ENCODE measurements around the gene CHRNA7. TPM values are rescaled to one million over a fixed set of nuclear protein-coding genes. Genes with fewer than 3 reads are reported as not detected.

The CHRNA7 gene
- total and polyA plus RNA-seq, 2 of the 8 experiments (the other 6 are each of a cell fraction or from before 2014, with no cell fraction given) = 7.5 to 11.0 TPM

DNA sequence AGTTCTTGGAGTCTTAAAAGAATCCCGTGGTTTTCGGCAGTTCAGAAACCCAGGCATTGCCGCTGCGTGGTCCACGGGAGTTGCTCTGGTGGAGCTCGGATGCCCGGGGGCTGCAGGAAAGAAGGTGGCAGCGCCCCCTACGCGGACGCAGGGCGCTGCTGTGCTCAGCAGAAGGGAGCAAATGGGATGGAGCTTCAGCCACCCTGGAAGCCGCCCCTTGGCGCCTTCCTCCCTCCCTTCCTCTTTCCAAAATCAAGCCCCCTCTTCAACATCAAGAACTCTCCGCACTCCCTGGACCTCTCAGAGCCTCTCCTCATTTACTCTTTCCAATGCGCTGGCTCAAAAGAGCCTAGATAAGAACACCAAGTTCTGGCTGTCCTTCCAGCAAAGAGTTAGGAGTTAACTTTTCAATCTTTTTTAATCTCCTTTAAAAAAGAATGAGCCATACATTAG lies 880 bp upstream of the CHRNA7 start:
- no peak overlapping the region for H3K56ac ChIP-seq (replicated peaks; ENCODE audit: insufficient read length, low read depth, low read length)
- H2BK5ac ChIP-seq (ENCODE audit: low read depth, low read length) = no peak overlapping the region
- 3% methylated on average over 16 of the region's 16 CpGs; no CpG with 5 or more reads in 1 of the 2 experiments for WGBS, 2 experiments (ENCODE audit: extremely low coverage in 1 of 2, insufficient coverage in 1 of 2, insufficient read length in 1 of 2, insufficient replicate concordance in 2 of 2, low coverage in 1 of 2, low lambda C conversion rate in 2 of 2, missing lambda C conversion rate in 1 of 2)
- no peaks in the 10 kb centered on the region for H3K36me3 ChIP-seq (ENCODE audit: control insufficient read depth in 2 of 4, insufficient read depth in 4 of 4, low read length in 3 of 4)
- no peak overlapping the region for H3K27ac ChIP-seq (ENCODE audit: low read depth, low read length)
- no peaks in the 10 kb centered on the region for H3K79me2 ChIP-seq (ENCODE audit: control insufficient read depth in 1 of 2, insufficient read depth in 2 of 2, low read length in 2 of 2)
- CTCF ChIA-PET (ENCODE audit: partially characterized antibody) = interaction anchor here (0.6 to 2.5 kb wide), 34 partner anchors 8 to 255 kb away, joined by 3 to 52 read pairs (median 4); no protein-coding TSS in a partner anchor
- H2AK5ac ChIP-seq (ENCODE audit: low read depth, low read length) = no peak overlapping the region
- H2BK20ac ChIP-seq (ENCODE audit: low read length) = no peak overlapping the region
- H3K23me2 ChIP-seq (ENCODE audit: low read depth, low read length) = peaks cover 18% of the 10 kb centered on the region
- peaks cover 0 to 2% of the 10 kb centered on the region in 2 experiments for H4K20me1 ChIP-seq (replicated peaks in 1 of 2; ENCODE audit: control insufficient read depth in 1 of 2, insufficient read depth in 2 of 2, low read length in 2 of 2)
- H4K91ac ChIP-seq (replicated peaks; ENCODE audit: insufficient read length, low read length) = no peak overlapping the region
- TF ChIP-seq POU5F1 (IDR thresholded peaks at IDR 0.05; ENCODE audit: low read depth, low read length) = no peak
- TF ChIP-seq BACH1 (IDR thresholded peaks at IDR 0.05; ENCODE audit: low read length) = 0 out of 2 replicates have a peak, but pooled peaks have one; percentile 24
- TF ChIP-seq KDM5A (IDR thresholded peaks at IDR 0.05; ENCODE audit: low read length) = no peak
- peak; percentile 30 to 49; a peak in 3 of 4 replicates for TF ChIP-seq RAD21 (IDR thresholded peaks at IDR 0.05 in 1 of 2, conservative IDR thresholded peaks at IDR 0.05 in 1 of 2; ENCODE audit: low read depth in 2 of 2, low read length in 2 of 2)
- TF ChIP-seq SAP30 (IDR thresholded peaks at IDR 0.05; ENCODE audit: insufficient read depth, insufficient replicate concordance, low read length) = no peak
- TF ChIP-seq KDM4A (IDR thresholded peaks at IDR 0.05; ENCODE audit: low read depth, low read length, severe bottlenecking) = peak; percentile 69
- TF ChIP-seq, protein P1, sequence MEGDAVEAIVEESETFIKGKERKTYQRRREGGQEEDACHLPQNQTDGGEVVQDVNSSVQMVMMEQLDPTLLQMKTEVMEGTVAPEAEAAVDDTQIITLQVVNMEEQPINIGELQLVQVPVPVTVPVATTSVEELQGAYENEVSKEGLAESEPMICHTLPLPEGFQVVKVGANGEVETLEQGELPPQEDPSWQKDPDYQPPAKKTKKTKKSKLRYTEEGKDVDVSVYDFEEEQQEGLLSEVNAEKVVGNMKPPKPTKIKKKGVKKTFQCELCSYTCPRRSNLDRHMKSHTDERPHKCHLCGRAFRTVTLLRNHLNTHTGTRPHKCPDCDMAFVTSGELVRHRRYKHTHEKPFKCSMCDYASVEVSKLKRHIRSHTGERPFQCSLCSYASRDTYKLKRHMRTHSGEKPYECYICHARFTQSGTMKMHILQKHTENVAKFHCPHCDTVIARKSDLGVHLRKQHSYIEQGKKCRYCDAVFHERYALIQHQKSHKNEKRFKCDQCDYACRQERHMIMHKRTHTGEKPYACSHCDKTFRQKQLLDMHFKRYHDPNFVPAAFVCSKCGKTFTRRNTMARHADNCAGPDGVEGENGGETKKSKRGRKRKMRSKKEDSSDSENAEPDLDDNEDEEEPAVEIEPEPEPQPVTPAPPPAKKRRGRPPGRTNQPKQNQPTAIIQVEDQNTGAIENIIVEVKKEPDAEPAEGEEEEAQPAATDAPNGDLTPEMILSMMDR (IDR thresholded peaks at IDR 0.05; ENCODE audit: control extremely low read depth in 1 of 3, insufficient read depth in 1 of 3, low read depth in 1 of 3, low read length in 3 of 3) = peak; percentile 65 to 78 (median 77)
- H3K9ac ChIP-seq (replicated peaks in 1 of 4; ENCODE audit: extremely low read depth in 1 of 4, low read depth in 3 of 4, low read length in 3 of 4) = no peak overlapping the region
- no peak overlapping the region for H2BK120ac ChIP-seq (replicated peaks; ENCODE audit: low read depth, low read length)
- no peak overlapping the region for H4K8ac ChIP-seq (ENCODE audit: extremely low read depth, insufficient read depth, low read length)
- H3K9me3 ChIP-seq (ENCODE audit: insufficient read depth in 2 of 2, low read depth in 1 of 2, low read length in 1 of 2) = no peaks in the 10 kb centered on the region
- no peak overlapping the region for H3K14ac ChIP-seq (ENCODE audit: insufficient read length)
- POLR2A ChIA-PET (ENCODE audit: partially characterized antibody) = interaction anchor here (1.0 to 1.3 kb wide), 4 partner anchors 13 to 70 kb away, joined by 3 to 4 read pairs (median 3); no protein-coding TSS in a partner anchor
- H3K79me1 ChIP-seq (ENCODE audit: low read depth, low read length) = no peaks in the 10 kb centered on the region
- FAIRE-seq (no peak), DNase-seq (ENCODE audit: low read depth in 1 of 2, low spot score in 2 of 2) (peak in 1 of 2 experiments; percentile 63)
- H3K27me3 ChIP-seq (replicated peaks in 1 of 4; ENCODE audit: control insufficient read depth in 3 of 4, extremely low read depth in 1 of 4, insufficient read depth in 3 of 4, low read length in 3 of 4) = peaks cover 0 to 15% (median 8%) of the 10 kb centered on the region in 4 experiments; a peak in 3 of 7 replicates
- H2AFZ ChIP-seq (ENCODE audit: low read length) = peak overlapping the region; percentile 70; the same call in 1 of the 2 replicates
- peak overlapping the region; percentile 76 to 87 (median 83) for H3K4me3 ChIP-seq (ENCODE audit: extremely low read depth in 1 of 4, insufficient read depth in 2 of 4, low read depth in 3 of 4, low read length in 4 of 4)
- no peak overlapping the region for H3K23ac ChIP-seq (ENCODE audit: insufficient read length)
- H4K5ac ChIP-seq (ENCODE audit: insufficient read length, low read depth, low read length) = no peak overlapping the region
- H2BK12ac ChIP-seq (ENCODE audit: low read depth, low read length) = 0 out of 2 replicates have a peak overlapping the region, but pooled peaks have one; percentile 75
- no peak overlapping the region for H3K4ac ChIP-seq (replicated peaks; ENCODE audit: insufficient read length, low read depth, low read length)
- H2BK15ac ChIP-seq (ENCODE audit: low read length) = no peak overlapping the region
- H3K18ac ChIP-seq (ENCODE audit: extremely low read depth, low read length) = peak overlapping the region; percentile 48; the same call in 1 of the 2 replicates
- H3K4me2 ChIP-seq (ENCODE audit: insufficient read depth in 1 of 2, low read depth in 2 of 2, low read length in 2 of 2) = peak overlapping the region; percentile 94 to 95
- peaks cover 0 to 3% (median 0%) of the 10 kb centered on the region in 4 experiments; a peak in 2 of 7 replicates for H3K4me1 ChIP-seq (replicated peaks in 1 of 4; ENCODE audit: control insufficient read depth in 3 of 4, insufficient read depth in 4 of 4, low read length in 3 of 4)

Data from H1 (cell line).